A549 (cell line): Measurements from ENCODE around the gene MUC2. TPM values are rescaled to one million over a fixed set of nuclear protein-coding genes. Genes with fewer than 3 reads are reported as not detected.

Experiments used
- ATAC-seq, 2 experiments: fragments of 200-7000 bp in 1 of 2; fragments of >200 bp in 1 of 2; cut with Nextera tagmentation in 1 of 2; cut with Tn5 transposase in 1 of 2; 3 replicates each; pipeline versions ENCODE4 v1.8.0 to v1.9.1; 2018 to 2020; ENCODE audit warnings: mild to moderate bottlenecking in 1 of 2, moderate library complexity in 1 of 2
- CTCF ChIA-PET: fragments of 300-600 bp; sonication (Branson Sonifier 250); formaldehyde crosslinking; extraction: SDS; loops from one replicate; lab custom pipeline; 2021; ENCODE audit warnings: antibody characterized with exemption, inconsistent platforms; lab: Yijun Ruan, JAX
- POLR2A ChIA-PET: fragments of 350-600 bp; formaldehyde crosslinking; extraction: SDS; loops from one replicate; lab custom pipeline; 2021; ENCODE audit warnings: antibody characterized with exemption, inconsistent platforms; lab: Yijun Ruan, JAX
- DNase-seq, 2 experiments: peaks; one replicate each; pipeline versions ENCODE4 v3.0.0 to v3.0.0-alpha.2; 2011 to 2016; ENCODE audit warnings: low read depth in 1 of 2, low spot score in 1 of 2
- FAIRE-seq: peaks from 2 replicates; lab custom pipeline; 2011; peaks lifted over from hg19 to GRCh38; lab: Jason Lieb, UNC
- H3K27ac ChIP-seq, 2 experiments: fragments of >200 bp; sonication (Bioruptor Twin); formaldehyde crosslinking; 3 replicates each; pipeline ENCODE4 v1.5.1; 2016 to 2017
- H3K4me1 ChIP-seq: fragments of >200 bp; sonication (Bioruptor Twin); formaldehyde crosslinking; 3 replicates; pipeline ENCODE4 v1.6.1; 2016
- H3K4me2 ChIP-seq: fragments of >200 bp; sonication (Bioruptor Twin); formaldehyde crosslinking; 3 replicates; pipeline ENCODE4 v1.6.1; 2016
- H3K4me3 ChIP-seq: fragments of >200 bp; sonication (Bioruptor Twin); formaldehyde crosslinking; 3 replicates; pipeline ENCODE4 v1.5.1; 2016
- H3K9me3 ChIP-seq: fragments of >200 bp; sonication (Bioruptor Twin); formaldehyde crosslinking; 3 replicates; pipeline ENCODE4 v1.6.1; 2016
- EHF ChIP-seq: fragments of 250-450 bp; sonication (Bioruptor Pico); IDR thresholded peaks from 2 replicates; pipeline ENCODE4 v1.5.0; 2020; ENCODE audit warnings: mild to moderate bottlenecking
- EHMT2 ChIP-seq: fragments of 200-600 bp; sonication (generic); IDR thresholded peaks from 2 replicates; pipeline ENCODE4 v1.6.1; 2016; ENCODE audit warnings: antibody characterized with exemption, low read depth, mild to moderate bottlenecking, moderate library complexity
- FOSL2 ChIP-seq, 2 experiments: fragments of 450-650 bp in 1 of 2; fragments of >200 bp in 1 of 2; sonication (Bioruptor Twin) in 1 of 2; formaldehyde crosslinking; IDR thresholded peaks; 2 replicates each; pipeline versions ENCODE4 v1.5.0 to v1.6.1; 2016 to 2020; ENCODE audit warnings: mild to moderate bottlenecking in 1 of 2, moderate library complexity in 1 of 2
- FOXS1 ChIP-seq: fragments of 250-450 bp; sonication (Bioruptor Pico); IDR thresholded peaks from 2 replicates; pipeline ENCODE4 v1.5.0; 2020; ENCODE audit warnings: mild to moderate bottlenecking, moderate library complexity
- HOXA7 ChIP-seq: fragments of 250-450 bp; sonication (Bioruptor Pico); IDR thresholded peaks from 2 replicates; pipeline ENCODE4 v1.5.0; 2020; ENCODE audit warnings: mild to moderate bottlenecking, moderate library complexity
- HOXB13 ChIP-seq: fragments of 250-450 bp; sonication (Bioruptor Pico); IDR thresholded peaks from 2 replicates; pipeline ENCODE4 v1.5.0; 2020; ENCODE audit warnings: low read depth, mild to moderate bottlenecking, moderate library complexity
- JUNB ChIP-seq: fragments of >200 bp; sonication (Bioruptor Twin); formaldehyde crosslinking; IDR thresholded peaks from 2 replicates; pipeline ENCODE4 v1.6.1; 2016
- MAZ ChIP-seq: fragments of 150-350 bp; IDR thresholded peaks from 2 replicates; pipeline ENCODE4 v1.6.1; 2014; ENCODE audit warnings: antibody characterized with exemption, low read depth, low read length, borderline replicate concordance
- POLR2A ChIP-seq: IDR thresholded peaks from 2 replicates; pipeline ENCODE4 v1.6.1; 2012; ENCODE audit warnings: mild to moderate bottlenecking, low read length
- POLR2AphosphoS2 ChIP-seq: conservative IDR thresholded peaks from 2 replicates; pipeline ENCODE4 v1.6.1; 2012; ENCODE audit warnings: low read length, improper control_type of control experiment, inconsistent platforms
- SMC3 ChIP-seq: fragments of >200 bp; sonication (Bioruptor Twin); formaldehyde crosslinking; IDR thresholded peaks from 3 replicates; pipeline ENCODE4 v1.6.1; 2018; ENCODE audit warnings: inconsistent platforms
- ZSCAN20 ChIP-seq: fragments of 250-450 bp; sonication (Bioruptor Pico); IDR thresholded peaks from 2 replicates; pipeline ENCODE4 v1.8.0; 2022; ENCODE audit warnings: mild to moderate bottlenecking, moderate library complexity
- WGBS: methylation state at CpG from one replicate; pipeline ENCODE4 v1.1.6; 2017; ENCODE audit errors: missing lambda C conversion rate; 5-methylcytosine and 5-hydroxymethylcytosine counted together
- polyA plus RNA-seq, 4 experiments: library from polyadenylated mRNA; depleted of rRNA in 3 of 4; stranded (reverse); fragments of >200 nt; fragmentation: RNase III in 1 of 4; extraction: RNeasy Plus Mini Kit Qiagen cat#74134 plus additional on column Dnase treatment in 1 of 4; gene quantifications; 2 replicates in 3 of 4; 3 replicates in 1 of 4; pipeline ENCODE4 v1.2.3, GENCODE V29; 2011 to 2017
- TF ChIP-seq, protein P1 (sequence below): fragments of 450-650 bp; IDR thresholded peaks from 2 replicates; pipeline ENCODE4 v1.6.1; 2014; ENCODE audit warnings: antibody characterized with exemption
- TF ChIP-seq, protein P2 (sequence below): IDR thresholded peaks from 2 replicates; pipeline ENCODE4 v1.6.1; 2012; ENCODE audit warnings: low read depth, borderline replicate concordance
- TF ChIP-seq, protein P3 (sequence below): fragments of 200-600 bp; sonication (generic); IDR thresholded peaks from 2 replicates; pipeline ENCODE4 v1.6.1; 2016; ENCODE audit warnings: antibody characterized with exemption, mild to moderate bottlenecking, moderate library complexity
- TF ChIP-seq, protein P4 (sequence below): IDR thresholded peaks from 2 replicates; pipeline ENCODE4 v1.6.1; 2012
- TF ChIP-seq, protein P5 (sequence below): fragments of >200 bp; sonication (Bioruptor Twin); formaldehyde crosslinking; IDR thresholded peaks from 3 replicates; pipeline ENCODE4 v1.5.1; 2016

Gene MUC2
- polyA plus RNA-seq, 2 of the 4 experiments (the other 2 are of a cell fraction), result 0.01 to 0.03 TPM

DNA sequence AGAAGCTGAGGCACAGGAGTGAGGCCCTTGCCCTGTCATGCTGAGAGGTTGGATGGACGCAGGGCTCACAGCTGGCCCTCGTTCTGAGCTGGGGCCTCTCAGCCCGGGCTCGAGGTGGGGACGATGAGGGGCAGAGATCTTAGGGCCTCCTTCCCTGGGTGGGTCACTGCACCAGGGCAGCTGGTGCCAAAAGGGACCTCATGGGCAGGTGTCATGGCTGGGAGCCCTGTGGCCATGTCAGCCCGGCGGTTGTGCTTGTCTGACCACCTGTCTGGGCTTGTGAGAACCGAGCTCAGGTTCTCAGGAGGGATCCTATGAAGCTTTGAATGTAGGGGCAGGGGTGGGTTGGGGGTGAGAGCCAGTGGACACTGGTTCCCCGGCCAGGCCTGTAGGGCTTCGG lies 36.3 kb upstream of the MUC2 start:
- FAIRE-seq, result no peak
- no peak for DNase-seq
- POLR2A ChIA-PET, result no interaction called here
- Histone ChIP-seq H3K4me3 (no peak overlapping the region), H3K4me1 (peaks cover 13% of the 10 kb centered on the region), H3K9me3 (no peaks in the 10 kb centered on the region), H3K27ac (no peak overlapping the region), H3K4me2 (no peak overlapping the region)
- CTCF ChIA-PET, result interaction anchor here (0.6 to 4.0 kb wide), 3 partner anchors 12 to 190 kb away, joined by 3 to 30 read pairs (median 3); no protein-coding TSS in a partner anchor
- TF ChIP-seq, protein P1, sequence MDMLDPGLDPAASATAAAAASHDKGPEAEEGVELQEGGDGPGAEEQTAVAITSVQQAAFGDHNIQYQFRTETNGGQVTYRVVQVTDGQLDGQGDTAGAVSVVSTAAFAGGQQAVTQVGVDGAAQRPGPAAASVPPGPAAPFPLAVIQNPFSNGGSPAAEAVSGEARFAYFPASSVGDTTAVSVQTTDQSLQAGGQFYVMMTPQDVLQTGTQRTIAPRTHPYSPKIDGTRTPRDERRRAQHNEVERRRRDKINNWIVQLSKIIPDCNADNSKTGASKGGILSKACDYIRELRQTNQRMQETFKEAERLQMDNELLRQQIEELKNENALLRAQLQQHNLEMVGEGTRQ, result no peak
- TF ChIP-seq, protein P2, sequence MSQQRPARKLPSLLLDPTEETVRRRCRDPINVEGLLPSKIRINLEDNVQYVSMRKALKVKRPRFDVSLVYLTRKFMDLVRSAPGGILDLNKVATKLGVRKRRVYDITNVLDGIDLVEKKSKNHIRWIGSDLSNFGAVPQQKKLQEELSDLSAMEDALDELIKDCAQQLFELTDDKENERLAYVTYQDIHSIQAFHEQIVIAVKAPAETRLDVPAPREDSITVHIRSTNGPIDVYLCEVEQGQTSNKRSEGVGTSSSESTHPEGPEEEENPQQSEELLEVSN, result no peak
- TF ChIP-seq, protein P3, sequence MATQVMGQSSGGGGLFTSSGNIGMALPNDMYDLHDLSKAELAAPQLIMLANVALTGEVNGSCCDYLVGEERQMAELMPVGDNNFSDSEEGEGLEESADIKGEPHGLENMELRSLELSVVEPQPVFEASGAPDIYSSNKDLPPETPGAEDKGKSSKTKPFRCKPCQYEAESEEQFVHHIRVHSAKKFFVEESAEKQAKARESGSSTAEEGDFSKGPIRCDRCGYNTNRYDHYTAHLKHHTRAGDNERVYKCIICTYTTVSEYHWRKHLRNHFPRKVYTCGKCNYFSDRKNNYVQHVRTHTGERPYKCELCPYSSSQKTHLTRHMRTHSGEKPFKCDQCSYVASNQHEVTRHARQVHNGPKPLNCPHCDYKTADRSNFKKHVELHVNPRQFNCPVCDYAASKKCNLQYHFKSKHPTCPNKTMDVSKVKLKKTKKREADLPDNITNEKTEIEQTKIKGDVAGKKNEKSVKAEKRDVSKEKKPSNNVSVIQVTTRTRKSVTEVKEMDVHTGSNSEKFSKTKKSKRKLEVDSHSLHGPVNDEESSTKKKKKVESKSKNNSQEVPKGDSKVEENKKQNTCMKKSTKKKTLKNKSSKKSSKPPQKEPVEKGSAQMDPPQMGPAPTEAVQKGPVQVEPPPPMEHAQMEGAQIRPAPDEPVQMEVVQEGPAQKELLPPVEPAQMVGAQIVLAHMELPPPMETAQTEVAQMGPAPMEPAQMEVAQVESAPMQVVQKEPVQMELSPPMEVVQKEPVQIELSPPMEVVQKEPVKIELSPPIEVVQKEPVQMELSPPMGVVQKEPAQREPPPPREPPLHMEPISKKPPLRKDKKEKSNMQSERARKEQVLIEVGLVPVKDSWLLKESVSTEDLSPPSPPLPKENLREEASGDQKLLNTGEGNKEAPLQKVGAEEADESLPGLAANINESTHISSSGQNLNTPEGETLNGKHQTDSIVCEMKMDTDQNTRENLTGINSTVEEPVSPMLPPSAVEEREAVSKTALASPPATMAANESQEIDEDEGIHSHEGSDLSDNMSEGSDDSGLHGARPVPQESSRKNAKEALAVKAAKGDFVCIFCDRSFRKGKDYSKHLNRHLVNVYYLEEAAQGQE, result no peak
- no peak for TF ChIP-seq POLR2A
- no peak for TF ChIP-seq ZSCAN20 (CRISPR knock-in tag)
- TF ChIP-seq, protein P4, sequence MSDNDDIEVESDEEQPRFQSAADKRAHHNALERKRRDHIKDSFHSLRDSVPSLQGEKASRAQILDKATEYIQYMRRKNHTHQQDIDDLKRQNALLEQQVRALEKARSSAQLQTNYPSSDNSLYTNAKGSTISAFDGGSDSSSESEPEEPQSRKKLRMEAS, result no peak
- no peak for TF ChIP-seq HOXA7 (CRISPR knock-in tag)
- no peak for TF ChIP-seq MAZ
- no peak for TF ChIP-seq FOSL2 (IDR thresholded peaks at IDR 0.05)
- no peak for TF ChIP-seq FOSL2 (CRISPR knock-in tag; IDR thresholded peaks at IDR 0.05)
- no peak for TF ChIP-seq POLR2AphosphoS2
- no peak for TF ChIP-seq FOXS1 (CRISPR knock-in tag)
- TF ChIP-seq HOXB13, result no peak
- no peak for TF ChIP-seq SMC3
- TF ChIP-seq, protein P5, sequence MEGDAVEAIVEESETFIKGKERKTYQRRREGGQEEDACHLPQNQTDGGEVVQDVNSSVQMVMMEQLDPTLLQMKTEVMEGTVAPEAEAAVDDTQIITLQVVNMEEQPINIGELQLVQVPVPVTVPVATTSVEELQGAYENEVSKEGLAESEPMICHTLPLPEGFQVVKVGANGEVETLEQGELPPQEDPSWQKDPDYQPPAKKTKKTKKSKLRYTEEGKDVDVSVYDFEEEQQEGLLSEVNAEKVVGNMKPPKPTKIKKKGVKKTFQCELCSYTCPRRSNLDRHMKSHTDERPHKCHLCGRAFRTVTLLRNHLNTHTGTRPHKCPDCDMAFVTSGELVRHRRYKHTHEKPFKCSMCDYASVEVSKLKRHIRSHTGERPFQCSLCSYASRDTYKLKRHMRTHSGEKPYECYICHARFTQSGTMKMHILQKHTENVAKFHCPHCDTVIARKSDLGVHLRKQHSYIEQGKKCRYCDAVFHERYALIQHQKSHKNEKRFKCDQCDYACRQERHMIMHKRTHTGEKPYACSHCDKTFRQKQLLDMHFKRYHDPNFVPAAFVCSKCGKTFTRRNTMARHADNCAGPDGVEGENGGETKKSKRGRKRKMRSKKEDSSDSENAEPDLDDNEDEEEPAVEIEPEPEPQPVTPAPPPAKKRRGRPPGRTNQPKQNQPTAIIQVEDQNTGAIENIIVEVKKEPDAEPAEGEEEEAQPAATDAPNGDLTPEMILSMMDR, result no peak
- no peak for TF ChIP-seq JUNB
- ATAC-seq, result no peak
- WGBS, result 67% methylated on average over 7 of the region's 10 CpGs

DNA sequence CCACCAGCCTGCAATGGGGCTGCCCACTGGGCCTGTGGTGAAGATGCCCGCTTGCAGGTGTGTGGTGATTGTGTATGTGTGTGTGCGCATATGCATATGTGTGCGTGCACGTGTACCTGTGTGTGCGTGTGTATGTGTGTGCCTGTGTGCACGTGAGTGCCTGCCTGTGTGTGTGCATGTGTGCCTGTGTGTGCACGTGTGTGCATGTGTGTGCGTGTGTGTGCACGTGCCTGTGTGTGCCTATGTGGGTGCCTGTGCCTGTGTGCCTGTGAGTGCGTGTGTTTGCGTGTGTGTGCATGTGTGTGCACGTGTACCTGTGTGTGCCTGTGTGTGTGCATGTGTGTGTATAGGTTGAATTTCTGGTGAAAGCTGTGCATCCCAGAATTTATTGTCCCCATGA lies 35.8 kb upstream of the MUC2 start:
- ATAC-seq, result no peak
- POLR2A ChIA-PET, result no interaction called here
- Histone ChIP-seq H3K4me2 (no peak overlapping the region), H3K4me3 (no peak overlapping the region), H3K27ac (no peak overlapping the region), H3K4me1 (peaks cover 13% of the 10 kb centered on the region)
- FAIRE-seq, result no peak
- no peak for DNase-seq
- CTCF ChIA-PET, result interaction anchor here (1.1 to 4.0 kb wide), 2 partner anchors 12 to 18 kb away, joined by 3 to 30 read pairs; no protein-coding TSS in a partner anchor
- TF ChIP-seq, protein P4, result no peak
- TF ChIP-seq EHF (CRISPR knock-in tag) (no peak), EHMT2 (no peak)
- TF ChIP-seq, all 56 proteins: peak for 0
- no peaks in the 10 kb centered on the region for H3K9me3 ChIP-seq
- WGBS, result 92% methylated on average over 12 of the region's 12 CpGs
